Right lobe of liver (tissue), 4 donors: Measurements from ENCODE around the gene MRPS34.

Experiments used
- POLR2A ChIP-seq: fragments of 450-650 bp; IDR thresholded peaks from one replicate; pipeline ENCODE4 v1.6.1; 2017; ENCODE audit warnings: antibody characterized with exemption, mild to moderate bottlenecking
- TF ChIP-seq, protein P1 (sequence below), 4 donors: fragments of 200-600 bp in 3 of 4; fragments of 450-650 bp in 1 of 4; IDR thresholded peaks; one replicate each; pipeline versions ENCODE4 v1.5.1 to v1.8.0; 2016 to 2022; ENCODE audit warnings: antibody characterized with exemption in 4 of 4, mild to moderate bottlenecking in 2 of 4
- donor health status: DM: no; HTN: no; CAD: no.
- donor health status: DM: no; HTN: no; CAD: no.
- donor health status: DM: no; HTN: yes; CAD: no.

DNA sequence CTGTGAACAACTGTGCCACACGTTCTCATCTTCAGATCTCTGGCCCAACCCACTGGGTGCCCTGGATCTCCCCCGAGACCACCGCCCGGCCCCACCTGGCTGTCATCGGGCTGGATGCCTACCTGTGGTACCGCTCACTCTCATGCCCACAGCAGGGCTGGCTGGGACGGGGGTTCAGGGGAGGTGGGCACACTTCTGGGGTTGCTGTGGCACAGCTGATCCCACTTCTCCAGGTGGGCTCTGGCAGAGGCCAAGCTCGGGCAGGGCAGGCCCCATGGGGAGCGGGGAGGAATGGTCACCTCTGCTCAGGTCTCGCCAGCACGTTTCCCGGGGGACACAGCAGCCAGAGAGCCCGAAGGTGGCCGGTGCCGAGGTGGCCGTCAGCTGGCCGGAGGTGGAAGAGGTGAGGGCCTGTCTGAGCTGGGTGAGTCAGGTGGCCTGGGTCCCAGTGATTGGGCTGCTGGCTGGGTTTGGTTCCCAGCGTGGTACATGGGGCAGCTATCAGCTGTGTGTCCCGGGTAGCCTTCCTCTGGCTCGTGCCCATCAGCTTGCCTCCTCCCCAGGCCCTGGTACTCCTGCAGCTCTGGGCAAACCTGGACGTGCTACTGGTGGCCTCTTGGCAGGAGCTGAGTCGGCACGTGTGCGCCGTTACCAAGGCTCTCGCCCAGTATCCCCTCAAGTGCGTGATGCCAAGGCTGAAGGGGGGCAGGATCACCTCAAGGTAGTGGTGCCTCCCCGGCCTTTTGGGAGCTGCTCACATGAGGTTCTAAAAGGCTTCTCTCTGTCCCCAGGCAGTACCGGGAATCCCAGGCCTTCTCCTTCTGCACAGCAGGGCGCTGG lies 2.3 kb upstream of the MRPS34 start:
- TF ChIP-seq, protein P1, sequence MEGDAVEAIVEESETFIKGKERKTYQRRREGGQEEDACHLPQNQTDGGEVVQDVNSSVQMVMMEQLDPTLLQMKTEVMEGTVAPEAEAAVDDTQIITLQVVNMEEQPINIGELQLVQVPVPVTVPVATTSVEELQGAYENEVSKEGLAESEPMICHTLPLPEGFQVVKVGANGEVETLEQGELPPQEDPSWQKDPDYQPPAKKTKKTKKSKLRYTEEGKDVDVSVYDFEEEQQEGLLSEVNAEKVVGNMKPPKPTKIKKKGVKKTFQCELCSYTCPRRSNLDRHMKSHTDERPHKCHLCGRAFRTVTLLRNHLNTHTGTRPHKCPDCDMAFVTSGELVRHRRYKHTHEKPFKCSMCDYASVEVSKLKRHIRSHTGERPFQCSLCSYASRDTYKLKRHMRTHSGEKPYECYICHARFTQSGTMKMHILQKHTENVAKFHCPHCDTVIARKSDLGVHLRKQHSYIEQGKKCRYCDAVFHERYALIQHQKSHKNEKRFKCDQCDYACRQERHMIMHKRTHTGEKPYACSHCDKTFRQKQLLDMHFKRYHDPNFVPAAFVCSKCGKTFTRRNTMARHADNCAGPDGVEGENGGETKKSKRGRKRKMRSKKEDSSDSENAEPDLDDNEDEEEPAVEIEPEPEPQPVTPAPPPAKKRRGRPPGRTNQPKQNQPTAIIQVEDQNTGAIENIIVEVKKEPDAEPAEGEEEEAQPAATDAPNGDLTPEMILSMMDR (IDR thresholded peaks at IDR 0.05): no peak
- TF ChIP-seq POLR2A: no peak
